B cell (primary cell): Measurements from ENCODE around the gene FBXW9. TPM values are rescaled to one million over a fixed set of nuclear protein-coding genes. Genes with fewer than 3 reads are reported as not detected.

Source experiments
- ATAC-seq: fragments of 200-7000 bp; cut with Tn5 transposase; one replicate; pipeline ENCODE4 v1.10.0; 2021; ENCODE audit warnings: low read depth, mild to moderate bottlenecking, moderate number of reproducible peaks, moderate library complexity
- CTCF ChIA-PET: fragments of 350-600 bp; sonication (Branson Sonifier 250); formaldehyde crosslinking; loops from one replicate; lab custom pipeline; 2021; ENCODE audit warnings: antibody characterized with exemption, inconsistent platforms; lab: Charles Lee
- POLR2A ChIA-PET: fragments of 350-600 bp; sonication (Branson Sonifier 250); formaldehyde crosslinking; loops from one replicate; lab custom pipeline; 2021; ENCODE audit warnings: antibody characterized with exemption; lab: Charles Lee
- DNase-seq: peaks from one replicate; pipeline ENCODE4 v3.0.0; 2013
- H2AFZ ChIP-seq: 2 replicates; pipeline ENCODE4 v1.6.1; 2012; ENCODE audit warnings: mild to moderate bottlenecking, low read depth, low read length; ENCODE audit not compliant: insufficient read depth, poor library complexity, severe bottlenecking
- H3K27ac ChIP-seq, 2 donors: 1 replicate in 1 of 2; 2 replicates in 1 of 2; pipeline ENCODE4 v1.5.1; 2012 to 2013; ENCODE audit warnings: low read length in 2 of 2, mild to moderate bottlenecking in 2 of 2, moderate library complexity in 1 of 2
- H3K27me3 ChIP-seq, 4 experiments: fragments of 200-600 bp in 1 of 4; sonication (generic) in 1 of 4; replicated peaks in 1 of 4; 1 replicate in 2 of 4; 2 replicates in 2 of 4; pipeline versions ENCODE4 v1.6.1 to v1.7.0; 2013 to 2016; ENCODE audit warnings: low read length in 3 of 4, mild to moderate bottlenecking in 2 of 4, mixed read lengths in 1 of 4, moderate library complexity in 1 of 4; ENCODE audit not compliant: insufficient read depth in 4 of 4, control insufficient read depth in 3 of 4; ENCODE audit errors: control extremely low read depth in 1 of 4
- H3K36me3 ChIP-seq, 2 experiments: replicated peaks in 1 of 2; 1 replicate in 1 of 2; 2 replicates in 1 of 2; pipeline versions ENCODE4 v1.6.1 to v1.7.1; 2013; ENCODE audit warnings: low read length in 1 of 2; ENCODE audit not compliant: insufficient read depth in 2 of 2, control insufficient read depth in 1 of 2; ENCODE audit errors: control extremely low read depth in 1 of 2, extremely low read depth in 1 of 2
- H3K4me1 ChIP-seq, 2 donors: fragments of 200-600 bp in 1 of 2; sonication (generic) in 1 of 2; 1 replicate in 1 of 2; 2 replicates in 1 of 2; pipeline versions ENCODE4 v1.5.1 to v1.6.1; 2013 to 2017; ENCODE audit warnings: low read length in 2 of 2; ENCODE audit not compliant: control insufficient read depth in 2 of 2, insufficient read depth in 2 of 2
- H3K4me2 ChIP-seq: replicated peaks from 2 replicates; pipeline ENCODE3; 2012; ENCODE audit warnings: mild to moderate bottlenecking, low read depth, low read length; ENCODE audit not compliant: poor library complexity, severe bottlenecking
- H3K4me3 ChIP-seq, 5 experiments: fragments of 200-600 bp in 1 of 5; sonication (generic) in 1 of 5; 1 replicate in 3 of 5; 2 replicates in 2 of 5; pipeline versions ENCODE4 v1.5.1 to v1.7.0; 2011 to 2016; ENCODE audit warnings: low read length in 4 of 5, mild to moderate bottlenecking in 4 of 5, low read depth in 2 of 5, control low read depth in 1 of 5, moderate library complexity in 1 of 5; ENCODE audit not compliant: insufficient read depth in 1 of 5; ENCODE audit errors: control extremely low read depth in 1 of 5, extremely low read depth in 1 of 5
- H3K79me2 ChIP-seq: fragments of 200-600 bp; sonication (generic); one replicate; pipeline ENCODE4 v1.6.0; 2016; ENCODE audit warnings: low read length; ENCODE audit not compliant: control insufficient read depth, insufficient read depth
- H3K9ac ChIP-seq: fragments of 200-600 bp; sonication (generic); 2 replicates; pipeline ENCODE4 v1.6.1; 2017; ENCODE audit warnings: mild to moderate bottlenecking, low read length, moderate library complexity
- H3K9me3 ChIP-seq, 3 donors: one replicate each; pipeline versions ENCODE4 v1.6.1 to v1.7.1; 2013; ENCODE audit warnings: low read length in 2 of 3; ENCODE audit not compliant: control insufficient read depth in 2 of 3, insufficient read depth in 1 of 3; ENCODE audit errors: control extremely low read depth in 1 of 3
- H4K20me1 ChIP-seq: 2 replicates; pipeline ENCODE4 v1.6.0; 2012; ENCODE audit warnings: mild to moderate bottlenecking, low read length; ENCODE audit not compliant: insufficient read depth, control insufficient read depth, poor library complexity, severe bottlenecking
- H3K27ac Mint-ChIP-seq: one replicate; pipeline ENCODE4 v1.8.0; 2021; ENCODE audit warnings: mixed read lengths
- H3K27me3 Mint-ChIP-seq: one replicate; pipeline ENCODE4 v1.8.0; 2021; ENCODE audit warnings: mixed read lengths
- H3K4me1 Mint-ChIP-seq: one replicate; pipeline ENCODE4 v1.8.0; 2021; ENCODE audit warnings: mixed read lengths
- H3K4me3 Mint-ChIP-seq: one replicate; pipeline ENCODE4 v1.8.0; 2021; ENCODE audit warnings: mixed read lengths
- H3K9me3 Mint-ChIP-seq: one replicate; pipeline ENCODE4 v1.8.0; 2022; ENCODE audit warnings: mixed read lengths; ENCODE audit not compliant: insufficient read depth
- CTCF ChIP-seq: fragments of 200-600 bp; IDR thresholded peaks from one replicate; pipeline ENCODE4 v1.8.0; 2022; ENCODE audit warnings: antibody characterized with exemption, mild to moderate bottlenecking
- EZH2 ChIP-seq: IDR thresholded peaks from 2 replicates; pipeline ENCODE4 v1.6.1; 2012; ENCODE audit warnings: borderline replicate concordance, low read depth, mild to moderate bottlenecking, moderate library complexity, low read length; ENCODE audit not compliant: insufficient read depth, poor library complexity, severe bottlenecking
- WGBS: methylation state at CpG from one replicate; pipeline ENCODE4 v1.1.5; 2013; ENCODE audit warnings: missing lambda C conversion rate; ENCODE audit not compliant: insufficient coverage; 5-methylcytosine and 5-hydroxymethylcytosine counted together
- intact Hi-C: fragments of 100-400 bp; cut with micrococcal nuclease; formaldehyde crosslinking; loops from one replicate; pipeline ENCODE4 v1.10.0; 2022
- polyA plus RNA-seq: library from polyadenylated mRNA; depleted of rRNA; stranded (reverse); fragments of >200 nt; gene quantifications from 2 replicates; pipeline ENCODE4 v1.2.3, GENCODE V29; 2012
- total RNA-seq, 2 donors: library from RNA; stranded (reverse); fragments of 120-200 nt in 1 of 2; gene quantifications; 1 replicate in 1 of 2; 2 replicates in 1 of 2; pipeline versions ENCODE4 v1.2.3 to v1.2.4, GENCODE V29; 2013 to 2022

Gene FBXW9
- total and polyA plus RNA-seq, 2 donors (not counting 1 experiment from before 2014, with no cell fraction given): 4.7 TPM

GRCh38 chr19:12665671-12666264 is 30.7 kb downstream of the FBXW9 start:
- intact Hi-C loops: loop anchor here (1.0 to 5.0 kb wide), 5 partner anchors 25 to 223 kb away; partner anchors contain the start of genes FBXW9, TNPO2 and ZNF443
- CTCF ChIA-PET: interaction anchor here (0.7 to 3.2 kb wide), 8 partner anchors 11 to 183 kb away, joined by 3 to 14 read pairs (median 4); partner anchors contain the start of gene DHPS

More at GRCh38 chr19:12665671-12666264, 30.7 kb downstream of the FBXW9 start:
- ATAC-seq (peak; percentile 28), DNase-seq (peak; percentile 78)
- peak overlapping the region; percentile 84 to 99 (median 94) for H3K4me3 ChIP-seq
- Mint-ChIP-seq H3K4me3 (peak overlapping the region; percentile 98), H3K9me3 (no peaks in the 10 kb centered on the region), H3K4me1 (peaks cover 67% of the 10 kb centered on the region), H3K27ac (peak overlapping the region; percentile 97), H3K27me3 (no peaks in the 10 kb centered on the region)
- H3K4me2 ChIP-seq: peak overlapping the region; percentile 88
- POLR2A ChIA-PET: interaction anchor here (0.5 to 3.7 kb wide), 14 partner anchors 13 to 265 kb away, joined by 3 to 16 read pairs (median 4); partner anchors contain the start of genes DHPS, FBXW9, ZNF490 and ZNF564
- H3K79me2 ChIP-seq: peaks cover 91% of the 10 kb centered on the region
- H3K27me3 ChIP-seq: no peaks in the 10 kb centered on the region
- WGBS: 0% methylated on average over 1 of the region's 12 CpGs
- H2AFZ ChIP-seq: peak overlapping the region; percentile 79
- H3K9ac ChIP-seq: peak overlapping the region; percentile 97
- peak overlapping the region; percentile 95 to 99 for H3K27ac ChIP-seq
- peaks cover 0 to 45% of the 10 kb centered on the region in 2 experiments for H3K36me3 ChIP-seq
- no peak for TF ChIP-seq CTCF
- no peak for TF ChIP-seq EZH2
- peaks cover 37 to 59% of the 10 kb centered on the region in 2 donors for H3K4me1 ChIP-seq
- no peaks in the 10 kb centered on the region for H3K9me3 ChIP-seq
- H4K20me1 ChIP-seq: peaks cover 36% of the 10 kb centered on the region
